ENCODE measurements around the gene RBM24. TPM values are rescaled to one million over a fixed set of nuclear protein-coding genes. Genes with fewer than 3 reads are reported as not detected.

Gene RBM24
- total RNA-seq, 1 experiment from 2014 or later, result 1.1 TPM

GRCh38 chr6:17283074-17283473 is 1.9 kb downstream of the RBM24 start:
- H3K27ac Mint-ChIP-seq (ENCODE audit: unreplicated experiment), result no peak overlapping the region
- H3K36me3 Mint-ChIP-seq (ENCODE audit: insufficient read depth, unreplicated experiment), result peaks cover 11% of the 10 kb centered on the region
- BruUV-seq (replicated peaks), result no TSS peak
- CTCF ChIA-PET, result no interaction called here
- intact Hi-C loops (cut with micrococcal nuclease; ENCODE audit: unreplicated experiment), result loop anchor here (5.0 to 10.0 kb wide), 3 partner anchors 69 to 299 kb away; partner anchors contain the start of gene CAP2
- no peak for DNase-seq
- H3K9me3 Mint-ChIP-seq (ENCODE audit: low read depth, unreplicated experiment), result no peaks in the 10 kb centered on the region
- peaks cover 13% of the 10 kb centered on the region for H3K4me1 Mint-ChIP-seq (ENCODE audit: low read depth, unreplicated experiment)
- no peak overlapping the region for H3K4me3 Mint-ChIP-seq (ENCODE audit: low read depth, unreplicated experiment)
- H3K27me3 Mint-ChIP-seq (ENCODE audit: unreplicated experiment), result no peaks in the 10 kb centered on the region
- no peak for TF ChIP-seq CTCF (IDR thresholded peaks at IDR 0.05; ENCODE audit: unreplicated experiment)

- H3K36me3 Mint-ChIP-seq (ENCODE audit: insufficient read depth, unreplicated experiment), result no peaks in the 10 kb centered on the region
- CTCF ChIA-PET, result no interaction called here
- intact Hi-C loops (cut with micrococcal nuclease; ENCODE audit: unreplicated experiment), result loop anchor here (10.0 kb wide), 1 partner anchor 105 kb away; the partner anchor contains the start of gene CAP2
- no peak overlapping the region for H3K27ac Mint-ChIP-seq (ENCODE audit: unreplicated experiment)
- no TSS peak for BruUV-seq (replicated peaks)
- TF ChIP-seq CTCF (IDR thresholded peaks at IDR 0.05; ENCODE audit: unreplicated experiment), result no peak
- no peak overlapping the region for H3K4me3 Mint-ChIP-seq (ENCODE audit: low read depth, unreplicated experiment)
- H3K27me3 Mint-ChIP-seq (ENCODE audit: unreplicated experiment), result no peaks in the 10 kb centered on the region
- no peaks in the 10 kb centered on the region for H3K9me3 Mint-ChIP-seq (ENCODE audit: low read depth, unreplicated experiment)
- DNase-seq, result no peak
- no peaks in the 10 kb centered on the region for H3K4me1 Mint-ChIP-seq (ENCODE audit: low read depth, unreplicated experiment)
Measured at GRCh38 chr6:17289630-17290061, 8.5 kb downstream of the RBM24 start.

- no peak for TF ChIP-seq CTCF (IDR thresholded peaks at IDR 0.05; ENCODE audit: unreplicated experiment)
- H3K27me3 Mint-ChIP-seq (ENCODE audit: unreplicated experiment), result no peaks in the 10 kb centered on the region
- intact Hi-C loops (cut with micrococcal nuclease; ENCODE audit: unreplicated experiment), result no loop called here
- BruUV-seq (replicated peaks), result no TSS peak
- no peaks in the 10 kb centered on the region for H3K9me3 Mint-ChIP-seq (ENCODE audit: low read depth, unreplicated experiment)
- no peaks in the 10 kb centered on the region for H3K4me1 Mint-ChIP-seq (ENCODE audit: low read depth, unreplicated experiment)
- H3K27ac Mint-ChIP-seq (ENCODE audit: unreplicated experiment), result no peak overlapping the region
- H3K4me3 Mint-ChIP-seq (ENCODE audit: low read depth, unreplicated experiment), result no peak overlapping the region
- no peak for DNase-seq
- CTCF ChIA-PET, result no interaction called here
- no peaks in the 10 kb centered on the region for H3K36me3 Mint-ChIP-seq (ENCODE audit: insufficient read depth, unreplicated experiment)
Measured at GRCh38 chr6:17291778-17292177, 10.6 kb downstream of the RBM24 start.

- intact Hi-C loops (cut with micrococcal nuclease; ENCODE audit: unreplicated experiment), result no loop called here
- no peak overlapping the region for H3K4me3 Mint-ChIP-seq (ENCODE audit: low read depth, unreplicated experiment)
- H3K4me1 Mint-ChIP-seq (ENCODE audit: low read depth, unreplicated experiment), result no peaks in the 10 kb centered on the region
- no TSS peak for BruUV-seq (replicated peaks)
- no peaks in the 10 kb centered on the region for H3K9me3 Mint-ChIP-seq (ENCODE audit: low read depth, unreplicated experiment)
- H3K27me3 Mint-ChIP-seq (ENCODE audit: unreplicated experiment), result no peaks in the 10 kb centered on the region
- DNase-seq, result no peak
- no peak overlapping the region for H3K27ac Mint-ChIP-seq (ENCODE audit: unreplicated experiment)
- CTCF ChIA-PET, result no interaction called here
- H3K36me3 Mint-ChIP-seq (ENCODE audit: insufficient read depth, unreplicated experiment), result no peaks in the 10 kb centered on the region
- no peak for TF ChIP-seq CTCF (IDR thresholded peaks at IDR 0.05; ENCODE audit: unreplicated experiment)
Measured at GRCh38 chr6:17292600-17293133, 11.5 kb downstream of the RBM24 start.

Data from Calu3 (cell line).